Adrenal gland (tissue), 12 donors: ENCODE measurements around the gene PTRH2. TPM values are rescaled to one million over a fixed set of nuclear protein-coding genes. Genes with fewer than 3 reads are reported as not detected.
A peak's percentile ranks its signal among the peaks of the same experiment; 100 is the strongest.

Experiments used
- DNase-seq, 7 donors: peaks; one replicate each; pipeline ENCODE4 v3.0.0-alpha.2; 2019 to 2020
- H3K27ac ChIP-seq, 5 donors: fragments of 200-600 bp; sonication (generic) in 4 of 5; 1 replicate in 3 of 5; 2 replicates in 2 of 5; pipeline versions ENCODE4 v1.5.1 to v1.8.0; 2016 to 2020; ENCODE audit warnings: mild to moderate bottlenecking in 1 of 5
- H3K27me3 ChIP-seq: fragments of 200-600 bp; 2 replicates; pipeline ENCODE4 v1.8.0; 2021
- H3K36me3 ChIP-seq, 2 donors: fragments of 200-600 bp; replicated peaks in 1 of 2; 1 replicate in 1 of 2; 2 replicates in 1 of 2; pipeline versions ENCODE4 v1.5.1 to v1.8.0; 2018 to 2022
- H3K4me1 ChIP-seq, 2 donors: fragments of 200-600 bp; replicated peaks in 1 of 2; 1 replicate in 1 of 2; 2 replicates in 1 of 2; pipeline versions ENCODE4 v1.5.1 to v1.8.0; 2018 to 2021
- H3K4me3 ChIP-seq, 4 donors: fragments of 200-600 bp; sonication (generic) in 3 of 4; one replicate each; pipeline ENCODE4 v1.5.1; 2016 to 2018
- H3K9me3 ChIP-seq, 3 donors: fragments of 200-600 bp; sonication (generic) in 1 of 3; replicated peaks in 1 of 3; 1 replicate in 2 of 3; 2 replicates in 1 of 3; pipeline versions ENCODE4 v1.5.1 to v1.8.0; 2016 to 2021
- POLR2A ChIP-seq, 2 donors: fragments of 450-650 bp; IDR thresholded peaks; one replicate each; pipeline ENCODE4 v1.6.1; 2017; ENCODE audit warnings: antibody characterized with exemption in 2 of 2, mild to moderate bottlenecking in 2 of 2, moderate library complexity in 1 of 2
- WGBS, 4 donors: extraction: QIAGEN DNeasy Blood & Tissue Kit in 2 of 4; methylation state at CpG; one replicate each; pipeline versions ENCODE4 v1.1.5 to v1.1.7; 2013 to 2017; 5-methylcytosine and 5-hydroxymethylcytosine counted together
- intact Hi-C, 2 donors: fragments of 100-400 bp; cut with DNase I; formaldehyde crosslinking; loops; one replicate each; pipeline versions ENCODE4 v1.14.1 to v1.15.0; 2022 to 2023
- polyA plus RNA-seq, 3 donors: library from polyadenylated mRNA; stranded (reverse); fragments of 200-250 nt in 2 of 3; fragments of 350-450 nt in 1 of 3; fragmentation: Illumina TruSeq in 1 of 3; extraction: RNeasy Lipid Tissue Mini Kit (QIAGEN cat#74804) in 1 of 3; gene quantifications; one replicate each; pipeline ENCODE4 v1.2.3, GENCODE V29; 2013 to 2014
- total RNA-seq, 9 donors: library from RNA; depleted of rRNA in 4 of 9; stranded (reverse); fragments of >200 nt in 4 of 9; fragments of 120-200 nt in 1 of 9; fragmentation: NEBNext Ultra II Directional in 1 of 9; extraction: Animal tissue kit (Norgen Biotek cat#: 25700) in 1 of 9; gene quantifications; one replicate each; pipeline versions ENCODE4 v1.1.0 to v1.2.4, GENCODE V29; 2013 to 2023
- TF ChIP-seq, protein P1 (sequence below), 6 experiments: fragments of 450-650 bp in 4 of 6; fragments of 200-600 bp in 2 of 6; sonication (generic) in 1 of 6; IDR thresholded peaks; 1 replicate in 5 of 6; 2 replicates in 1 of 6; pipeline versions ENCODE4 v1.5.1 to v1.8.0; 2016 to 2021; ENCODE audit warnings: antibody characterized with exemption in 6 of 6, mild to moderate bottlenecking in 2 of 6, moderate library complexity in 1 of 6
- donor health status: healthy with polysubstance abuse.
- donor health status: Bipolar disorder and iron deficiency.
- donor health status: DM: yes; HTN: yes; CAD: no.
- donor health status: DM: no; HTN: no; CAD: no.
- donor health status: DM: no; HTN: no; CAD: no.
- donor health status: DM: yes; HTN: yes; CAD: no.

The PTRH2 gene
- total and polyA plus RNA-seq, 12 donors = 17.9 to 96.7 (median 30.4) TPM

DNA sequence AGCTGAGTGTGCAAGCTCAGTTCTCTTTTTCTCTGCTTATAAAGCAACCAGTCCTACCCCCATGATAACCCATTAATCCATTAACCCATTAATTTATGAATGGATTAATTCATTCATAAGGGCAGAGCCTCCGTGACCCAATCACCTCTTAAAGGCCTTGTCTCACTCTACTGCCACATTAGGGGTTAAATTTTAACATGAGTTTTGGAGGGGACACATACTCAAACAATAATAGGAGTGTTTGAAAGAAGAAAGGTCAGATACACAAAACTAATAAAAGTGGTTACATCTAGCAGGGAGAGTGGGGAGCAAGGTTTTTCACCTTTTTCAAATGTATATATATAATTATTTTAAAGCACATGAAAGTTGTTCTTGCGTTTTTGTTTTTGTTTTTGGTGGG is 7.0 kb upstream of the PTRH2 start:
- peaks cover 24 to 63% of the 10 kb centered on the region in 2 donors for H3K4me1 ChIP-seq
- H3K27ac ChIP-seq = peak overlapping the region in 2 of 5 donors; percentile 35 to 70
- WGBS, 4 donors = 85 to 92% (median 87%) methylated on average over 2 of the region's 2 CpGs
- TF ChIP-seq POLR2A (IDR thresholded peaks at IDR 0.05) = no peak
- TF ChIP-seq, protein P1, sequence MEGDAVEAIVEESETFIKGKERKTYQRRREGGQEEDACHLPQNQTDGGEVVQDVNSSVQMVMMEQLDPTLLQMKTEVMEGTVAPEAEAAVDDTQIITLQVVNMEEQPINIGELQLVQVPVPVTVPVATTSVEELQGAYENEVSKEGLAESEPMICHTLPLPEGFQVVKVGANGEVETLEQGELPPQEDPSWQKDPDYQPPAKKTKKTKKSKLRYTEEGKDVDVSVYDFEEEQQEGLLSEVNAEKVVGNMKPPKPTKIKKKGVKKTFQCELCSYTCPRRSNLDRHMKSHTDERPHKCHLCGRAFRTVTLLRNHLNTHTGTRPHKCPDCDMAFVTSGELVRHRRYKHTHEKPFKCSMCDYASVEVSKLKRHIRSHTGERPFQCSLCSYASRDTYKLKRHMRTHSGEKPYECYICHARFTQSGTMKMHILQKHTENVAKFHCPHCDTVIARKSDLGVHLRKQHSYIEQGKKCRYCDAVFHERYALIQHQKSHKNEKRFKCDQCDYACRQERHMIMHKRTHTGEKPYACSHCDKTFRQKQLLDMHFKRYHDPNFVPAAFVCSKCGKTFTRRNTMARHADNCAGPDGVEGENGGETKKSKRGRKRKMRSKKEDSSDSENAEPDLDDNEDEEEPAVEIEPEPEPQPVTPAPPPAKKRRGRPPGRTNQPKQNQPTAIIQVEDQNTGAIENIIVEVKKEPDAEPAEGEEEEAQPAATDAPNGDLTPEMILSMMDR (IDR thresholded peaks at IDR 0.05) = no peak
- DNase-seq = no peak
- intact Hi-C loops = no loop called here
- H3K27me3 ChIP-seq = no peaks in the 10 kb centered on the region
- no peaks in the 10 kb centered on the region for H3K36me3 ChIP-seq
- H3K9me3 ChIP-seq = no peaks in the 10 kb centered on the region
- no peak overlapping the region for H3K4me3 ChIP-seq

DNA sequence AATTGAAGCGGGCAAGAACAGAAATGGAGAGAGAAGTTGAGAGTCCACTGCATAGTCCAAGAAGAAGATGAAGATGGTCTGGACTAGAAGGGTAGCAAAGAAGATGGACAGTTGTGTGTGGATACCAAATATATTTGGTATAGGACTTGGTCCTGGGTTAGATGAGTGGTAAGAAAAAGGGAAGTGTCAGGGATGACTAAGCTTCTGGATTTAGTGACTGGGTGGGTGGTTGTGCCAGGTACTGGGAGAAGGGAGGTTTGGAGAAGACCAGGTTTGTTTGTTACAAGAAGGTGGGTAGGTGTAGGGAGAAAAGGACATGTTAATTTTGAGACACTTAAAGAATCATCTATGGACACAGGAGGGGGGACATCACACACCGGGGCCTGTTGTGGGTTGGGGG is 5.6 kb upstream of the PTRH2 start:
- no peaks in the 10 kb centered on the region for H3K9me3 ChIP-seq
- TF ChIP-seq POLR2A (IDR thresholded peaks at IDR 0.05) = no peak
- TF ChIP-seq, protein P1 (IDR thresholded peaks at IDR 0.05) = no peak
- H3K36me3 ChIP-seq = no peaks in the 10 kb centered on the region
- H3K4me3 ChIP-seq = no peak overlapping the region
- WGBS, 4 donors = 92 to 100% (median 98%) methylated on average over 2 of the region's 2 CpGs
- intact Hi-C loops = no loop called here
- no peaks in the 10 kb centered on the region for H3K27me3 ChIP-seq
- no peak for DNase-seq
- H3K4me1 ChIP-seq = peaks cover 36 to 68% of the 10 kb centered on the region in 2 donors
- no peak overlapping the region for H3K27ac ChIP-seq

DNA sequence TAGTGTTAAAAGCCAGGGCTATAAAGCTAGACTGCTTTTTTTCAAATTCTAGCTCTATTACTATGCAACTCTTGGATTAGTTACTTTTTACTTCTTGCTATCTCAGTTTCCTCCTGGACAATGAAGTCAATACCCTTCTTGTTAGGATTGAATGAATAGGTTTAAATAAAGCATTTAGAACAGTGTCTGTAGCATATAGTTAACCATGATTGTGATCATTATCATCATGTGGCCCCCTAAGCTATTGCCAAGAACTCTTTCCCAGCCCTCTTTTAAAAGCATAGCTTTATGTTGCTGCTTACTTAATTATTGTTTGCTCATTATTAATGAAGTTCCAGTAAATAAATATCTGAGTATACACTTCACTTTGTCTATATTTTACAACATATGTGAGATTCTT is 4.7 kb upstream of the PTRH2 start:
- Histone ChIP-seq H3K4me1 (peaks cover 36 to 68% of the 10 kb centered on the region in 2 donors), H3K27ac (peak overlapping the region in 1 of 5 donors; percentile 8), H3K27me3 (no peaks in the 10 kb centered on the region), H3K4me3 (no peak overlapping the region), H3K9me3 (no peaks in the 10 kb centered on the region), H3K36me3 (no peaks in the 10 kb centered on the region)
- intact Hi-C loops = no loop called here
- TF ChIP-seq POLR2A (IDR thresholded peaks at IDR 0.05) = no peak
- TF ChIP-seq, protein P1 (IDR thresholded peaks at IDR 0.05) = no peak
- no peak for DNase-seq

DNA sequence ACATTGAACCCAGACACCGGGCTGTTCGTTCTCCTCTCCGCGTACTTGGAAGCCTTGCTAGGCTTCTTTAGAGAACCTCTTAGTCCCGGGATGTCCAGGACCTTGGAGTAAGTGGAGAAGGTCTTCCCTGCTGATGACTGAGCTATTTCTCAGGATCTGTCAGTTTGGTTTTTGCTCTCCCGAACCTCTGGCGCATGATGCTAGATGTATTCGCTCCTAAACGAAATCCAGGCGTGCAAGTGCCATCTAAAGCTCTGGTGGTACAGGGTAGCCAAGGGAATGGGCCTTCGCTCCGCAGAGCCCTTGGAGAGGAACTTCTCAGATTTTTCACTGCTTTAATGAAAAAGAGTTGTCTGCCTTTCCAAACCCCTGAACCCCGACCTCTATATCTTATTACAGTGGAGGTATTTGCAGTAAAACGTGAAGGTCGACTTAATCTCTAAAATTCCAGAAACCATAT is 771 bp upstream of the PTRH2 start:
- 0 to 2% (median 1%) methylated on average over 15 of the region's 15 CpGs for WGBS, 4 donors
- Histone ChIP-seq H3K36me3 (no peaks in the 10 kb centered on the region), H3K9me3 (no peaks in the 10 kb centered on the region), H3K4me1 (peaks cover 16 to 59% of the 10 kb centered on the region in 2 donors), H3K27me3 (no peaks in the 10 kb centered on the region), H3K4me3 (peak overlapping the region; percentile 20 to 79 (median 60)), H3K27ac (peak overlapping the region; percentile 89 to 100 (median 92))
- DNase-seq = no peak
- TF ChIP-seq POLR2A (IDR thresholded peaks at IDR 0.05) = no peak
- TF ChIP-seq, protein P1 (IDR thresholded peaks at IDR 0.05) = no peak
- intact Hi-C loops = no loop called here
